ENCODE data around the gene ANKRD40CL. TPM values are rescaled to one million over a fixed set of nuclear protein-coding genes. Genes with fewer than 3 reads are reported as not detected.

The ANKRD40CL gene
- total and polyA plus RNA-seq, 4 donors = not detected

- peak; percentile 47 for DNase-seq (ENCODE audit: low spot score)
Measured at GRCh38 chr17:50765454-50766221, 1.7 kb downstream of the ANKRD40CL start.

More at GRCh38 chr17:50765454-50766221, 1.7 kb downstream of the ANKRD40CL start:
- TF ChIP-seq SP1 (IDR thresholded peaks at IDR 0.05) = peak; percentile 80
- peak; percentile 24 for TF ChIP-seq ATF3 (IDR thresholded peaks at IDR 0.05)
- TF ChIP-seq CTCF (IDR thresholded peaks at IDR 0.05; ENCODE audit: low read depth, low read length, missing input control) = no peak
- TF ChIP-seq YY1 (IDR thresholded peaks at IDR 0.05) = no peak
- no peak for TF ChIP-seq REST (IDR thresholded peaks at IDR 0.05)
- no peak for TF ChIP-seq ZBTB33 (IDR thresholded peaks at IDR 0.05)
- TF ChIP-seq MAX (IDR thresholded peaks at IDR 0.05) = peak; percentile 15
- peak in 1 of 2 donors; percentile 22 for TF ChIP-seq RAD21 (IDR thresholded peaks at IDR 0.05)
- TF ChIP-seq FOXA1 (IDR thresholded peaks at IDR 0.05) = no peak
- TF ChIP-seq FOXA2 (IDR thresholded peaks at IDR 0.05) = no peak
- TF ChIP-seq NR2F2 (IDR thresholded peaks at IDR 0.05) = no peak
- TF ChIP-seq HNF4A (conservative IDR thresholded peaks at IDR 0.05) = peak; percentile 61 to 65
- peak; percentile 24 for TF ChIP-seq HNF4G (IDR thresholded peaks at IDR 0.05)
- TF ChIP-seq EGR1 (IDR thresholded peaks at IDR 0.05; ENCODE audit: low read depth in 2 of 2) = no peak
- peak; percentile 53 to 69 for TF ChIP-seq RXRA (IDR thresholded peaks at IDR 0.05)
- no peak for TF ChIP-seq JUND (IDR thresholded peaks at IDR 0.05)
- TF ChIP-seq GABPA (IDR thresholded peaks at IDR 0.05 in 1 of 2, conservative IDR thresholded peaks at IDR 0.05 in 1 of 2) = no peak
- no peak for TF ChIP-seq TAF1 (conservative IDR thresholded peaks at IDR 0.05)
- Histone ChIP-seq H3K36me3 (ENCODE audit: control insufficient read depth in 4 of 4, insufficient read depth in 3 of 4, low read depth in 1 of 4, low read length in 3 of 4) (no peaks in the 10 kb centered on the region), H3K9ac (ENCODE audit: low read depth in 1 of 2, low read length in 2 of 2) (peak overlapping the region; percentile 4 to 10), H3K27me3 (ENCODE audit: control insufficient read depth in 4 of 4, insufficient read depth in 4 of 4, low read length in 3 of 4) (no peaks in the 10 kb centered on the region), H3K27ac (ENCODE audit: low read depth in 1 of 2, low read length in 2 of 2) (peak overlapping the region; percentile 85 to 87), H3K4me3 (ENCODE audit: low read depth in 1 of 3, low read length in 3 of 3) (no peak overlapping the region), H3K9me3 (ENCODE audit: control insufficient read depth in 4 of 4, low read length in 3 of 4) (no peaks in the 10 kb centered on the region), H3K4me1 (ENCODE audit: control insufficient read depth in 4 of 4, insufficient read depth in 4 of 4, low read length in 3 of 4) (peaks cover 10 to 54% (median 40%) of the 10 kb centered on the region in 4 donors)
- 27% methylated on average over 9 of the region's 9 CpGs for whole genome bisulfite sequencing

Measured in liver (tissue), 9 donors.